C4-2B (cell line): Measurements from ENCODE around the gene NEUROG3.

ENCODE experiments used
- H3K27ac ChIP-seq: fragments of 450-650 bp; 2 replicates; pipeline ENCODE4 v1.5.1; 2017
- CTCF ChIP-seq: fragments of 450-650 bp; conservative IDR thresholded peaks from 2 replicates; pipeline ENCODE4 v1.5.1; 2017; ENCODE audit warnings: mild to moderate bottlenecking
- ZFX ChIP-seq: fragments of 450-650 bp; IDR thresholded peaks from 2 replicates; pipeline ENCODE4 v1.6.1; 2017

NEUROG3 gene

GRCh38 chr10:69569396-69569934 lies 3.8 kb downstream of the NEUROG3 start:
- TF ChIP-seq CTCF = no peak
- TF ChIP-seq ZFX = no peak
- H3K27ac ChIP-seq = no peak overlapping the region

- no peak overlapping the region for H3K27ac ChIP-seq
- TF ChIP-seq ZFX = no peak
- TF ChIP-seq CTCF = no peak
Measured at GRCh38 chr10:69568472-69569395, 4.5 kb downstream of the NEUROG3 start.

DNA sequence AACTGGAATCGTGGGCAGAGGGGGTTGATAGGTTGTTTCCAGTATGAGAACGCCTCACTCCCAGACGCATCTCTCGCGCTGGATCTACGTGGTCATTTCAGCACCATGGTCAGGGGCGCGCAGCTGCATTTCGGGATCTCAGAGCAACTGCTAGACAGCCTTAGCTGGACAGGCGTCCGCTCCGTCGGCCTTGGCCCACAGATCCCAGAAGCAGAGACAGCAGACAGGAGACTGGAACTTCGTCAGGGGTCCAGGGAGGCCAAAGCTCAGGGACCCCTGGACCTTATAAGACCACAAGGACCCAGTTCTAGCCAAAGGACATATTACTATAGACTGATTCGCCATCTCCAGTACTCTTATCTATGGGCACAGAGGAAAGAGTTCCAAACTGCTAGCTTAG lies 5.3 kb downstream of the NEUROG3 start:
- no peak overlapping the region for H3K27ac ChIP-seq
- TF ChIP-seq ZFX = no peak
- no peak for TF ChIP-seq CTCF

DNA sequence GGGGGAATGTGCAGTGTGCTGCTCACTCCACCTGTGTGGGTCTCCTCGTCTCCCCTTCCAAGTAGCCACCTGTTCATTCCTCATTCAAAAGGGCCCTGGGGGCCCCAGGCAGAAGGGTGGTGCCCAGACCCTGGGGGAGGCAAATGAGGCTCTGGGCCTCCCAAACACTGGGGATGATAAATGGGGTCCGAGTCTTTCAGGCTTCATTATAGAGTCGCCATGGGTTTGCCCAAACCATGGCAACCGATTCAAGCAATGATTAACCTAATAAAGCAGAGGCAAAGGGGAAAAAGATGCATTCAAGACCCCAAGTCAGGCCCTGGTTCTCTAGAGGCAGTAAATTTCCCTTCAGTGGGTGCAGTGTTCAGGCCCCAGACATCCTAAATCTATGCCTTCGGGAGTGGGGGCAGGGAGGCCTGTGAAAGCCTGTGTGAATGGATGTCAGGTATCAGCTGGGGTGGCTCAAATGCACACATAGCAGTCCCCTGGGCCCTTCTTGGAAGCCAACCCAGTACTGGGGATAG lies 10.4 kb downstream of the NEUROG3 start:
- TF ChIP-seq CTCF (no peak), ZFX (no peak)
- no peak overlapping the region for H3K27ac ChIP-seq

GRCh38 chr10:69559525-69559924 lies 13.7 kb downstream of the NEUROG3 start:
- TF ChIP-seq ZFX (no peak), CTCF (no peak)
- no peak overlapping the region for H3K27ac ChIP-seq

GRCh38 chr10:69558559-69558958 lies 14.7 kb downstream of the NEUROG3 start:
- no peak for TF ChIP-seq CTCF
- TF ChIP-seq ZFX = no peak
- no peak overlapping the region for H3K27ac ChIP-seq

- TF ChIP-seq CTCF (no peak), ZFX (no peak)
Measured at GRCh38 chr10:69554611-69555010, 18.6 kb downstream of the NEUROG3 start.

More at GRCh38 chr10:69554611-69555010, 18.6 kb downstream of the NEUROG3 start:
- H3K27ac ChIP-seq = no peak overlapping the region
